Brain pericyte (primary cell): ENCODE results near the gene CPSF4L.

Experiments used
- DNase-seq: peaks from one replicate; pipeline ENCODE4 v3.0.0-alpha.2; 2012; ENCODE audit warnings: low read depth, low spot score

Gene CPSF4L

DNA sequence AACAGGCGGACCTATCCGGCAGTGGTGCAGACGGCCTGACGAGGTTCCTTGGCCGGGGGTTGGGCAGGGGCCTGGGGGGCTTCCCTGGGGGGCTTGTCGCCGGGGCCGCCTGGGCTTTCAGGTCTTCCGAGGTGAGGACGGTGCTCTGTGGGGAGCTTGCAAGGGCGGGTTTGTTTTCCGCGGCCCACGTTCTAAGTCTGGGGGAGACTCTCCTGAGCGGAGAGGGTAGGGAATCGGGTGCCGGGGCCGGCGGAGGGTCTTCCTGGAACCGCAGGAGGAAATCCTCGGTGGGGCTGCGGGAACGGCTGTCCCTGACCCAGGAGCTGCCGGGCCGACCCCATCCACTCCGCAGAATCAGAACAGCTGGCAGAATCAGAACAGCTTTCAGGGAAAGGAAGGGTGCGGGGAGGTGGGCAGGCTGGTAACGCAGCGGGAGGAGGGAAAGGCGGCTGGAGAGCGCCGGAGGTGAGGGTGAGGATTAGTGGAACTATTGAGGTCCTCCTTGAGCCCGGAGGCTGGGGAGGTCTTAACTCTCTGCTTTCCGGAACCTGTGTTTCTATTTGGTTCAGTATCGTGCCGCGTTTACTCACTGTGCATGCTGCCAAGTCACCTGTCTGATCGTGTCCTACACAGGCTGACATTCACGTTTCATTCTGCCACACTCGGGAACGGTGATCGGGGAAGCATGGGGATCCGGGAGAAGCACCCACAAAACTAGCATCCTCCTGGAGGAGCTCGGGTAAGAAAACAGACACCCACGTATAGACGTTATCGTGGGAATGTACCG is 28.9 kb downstream of the CPSF4L start:
- no peak for DNase-seq

DNA sequence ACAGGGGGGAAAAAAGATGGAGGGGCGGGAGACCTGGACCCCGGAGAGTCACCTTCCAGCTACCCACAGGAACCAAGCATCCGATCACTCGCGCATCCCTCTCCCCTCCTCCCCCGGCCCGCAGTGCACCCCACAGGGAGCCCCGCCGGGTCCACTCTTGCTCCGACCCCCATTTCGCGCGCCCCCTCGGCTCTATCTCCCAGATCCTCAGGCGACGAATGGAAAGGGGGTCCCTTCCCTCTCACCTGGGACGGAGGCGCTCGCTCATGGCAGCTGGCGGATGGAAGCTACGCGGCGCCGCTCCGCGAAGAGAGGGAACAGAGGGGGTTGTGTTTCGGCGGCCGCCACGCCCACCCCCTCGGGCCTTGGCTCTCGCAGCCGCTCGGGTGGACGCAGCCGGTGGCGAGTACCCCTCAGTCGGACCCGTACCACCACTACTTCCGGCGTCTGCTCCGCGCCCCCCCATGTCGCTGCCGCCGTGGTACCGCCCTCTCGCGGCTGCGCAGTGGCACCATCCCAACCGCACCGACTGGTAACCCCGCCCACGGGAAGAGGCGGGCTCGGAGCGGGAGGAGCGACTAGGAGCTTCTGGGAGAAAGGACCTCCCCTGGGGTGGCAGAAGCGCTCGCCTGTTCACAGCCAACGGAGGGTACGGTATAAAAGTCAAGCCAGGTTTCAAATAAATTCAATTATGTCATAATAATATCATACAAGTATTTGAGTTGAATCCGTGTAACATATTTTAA is 29.7 kb downstream of the CPSF4L start:
- DNase-seq = peak; percentile 82

DNA sequence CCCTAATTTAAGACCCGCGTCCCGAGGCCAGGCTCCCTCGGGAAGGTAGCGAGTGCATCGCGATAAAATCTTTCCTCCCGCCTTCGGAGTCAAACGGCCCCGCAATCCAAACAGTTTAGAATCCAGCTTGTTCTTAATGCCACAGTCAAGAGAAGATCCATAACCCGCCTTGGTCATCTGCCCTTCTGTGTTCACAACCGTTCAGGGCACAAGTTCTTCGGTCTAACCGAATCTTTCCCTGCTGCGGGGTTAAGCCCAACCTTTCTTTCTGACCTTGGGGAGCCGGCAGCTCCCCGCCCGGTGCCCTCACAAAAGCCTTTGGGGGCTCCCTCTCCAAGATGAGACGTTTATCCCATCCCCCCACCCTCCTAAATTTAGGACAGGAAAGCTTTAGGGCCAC is 30.3 kb downstream of the CPSF4L start:
- no peak for DNase-seq

DNA sequence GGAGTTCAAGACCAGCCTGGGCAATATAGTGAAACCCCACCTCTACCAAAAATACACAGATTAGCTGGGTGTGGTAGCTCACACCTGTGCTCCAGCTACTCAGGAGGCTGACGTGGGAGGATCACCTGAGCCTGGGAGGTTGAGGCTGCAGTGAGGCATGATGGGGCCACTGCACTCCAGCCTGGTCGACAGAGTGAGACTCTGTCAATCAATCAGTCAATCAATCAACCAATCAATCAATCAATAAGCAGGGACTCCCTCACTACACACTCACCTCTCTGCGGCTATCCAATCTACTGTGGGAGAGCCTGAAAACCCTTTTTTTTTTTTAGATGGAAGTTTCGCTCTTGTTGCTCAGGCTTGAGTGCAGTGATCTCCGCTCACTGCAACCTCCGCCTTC is 31.6 kb downstream of the CPSF4L start:
- no peak for DNase-seq

DNA sequence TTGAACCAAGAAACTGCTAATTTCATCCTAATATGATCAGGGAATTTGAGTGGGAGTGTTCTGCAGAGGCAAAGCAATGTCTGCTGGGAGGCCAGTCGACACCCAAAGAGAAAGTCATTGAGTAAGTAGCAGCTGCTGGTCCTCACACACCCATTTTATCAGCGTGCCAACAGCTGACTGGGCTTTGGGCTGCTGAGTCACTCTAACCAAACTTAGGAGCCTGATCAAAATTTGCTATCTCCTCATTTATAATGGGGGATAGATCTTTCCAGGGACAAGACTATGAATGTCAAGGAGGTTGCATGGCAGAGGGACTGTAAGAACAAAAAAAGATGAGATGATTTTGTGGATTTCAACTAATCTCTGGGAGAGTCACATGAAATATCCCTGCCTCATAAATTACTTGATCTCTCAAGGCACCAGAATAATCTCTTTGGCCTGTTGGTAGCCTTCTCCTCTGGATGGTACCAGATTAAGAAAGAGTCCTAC is 32.9 kb downstream of the CPSF4L start:
- no peak for DNase-seq

DNA sequence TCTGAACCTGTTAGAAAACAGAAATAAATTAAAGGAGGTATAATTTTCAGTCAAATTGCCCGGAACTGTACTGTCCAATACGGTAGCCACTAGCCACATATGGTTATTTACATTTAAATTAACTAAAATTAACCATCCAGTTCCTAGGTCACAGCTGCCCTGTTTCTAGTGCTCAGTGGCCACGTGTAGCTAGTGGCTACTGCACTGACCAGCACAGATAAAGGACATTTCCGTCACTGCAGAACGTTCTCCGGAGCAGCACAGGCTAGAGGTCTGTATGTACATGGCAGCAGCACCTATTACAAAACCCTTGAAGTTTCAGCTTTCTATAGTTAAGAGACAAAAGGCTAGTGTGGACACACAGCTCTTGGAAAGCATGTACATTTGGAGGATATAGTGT is 33.7 kb downstream of the CPSF4L start:
- no peak for DNase-seq

DNA sequence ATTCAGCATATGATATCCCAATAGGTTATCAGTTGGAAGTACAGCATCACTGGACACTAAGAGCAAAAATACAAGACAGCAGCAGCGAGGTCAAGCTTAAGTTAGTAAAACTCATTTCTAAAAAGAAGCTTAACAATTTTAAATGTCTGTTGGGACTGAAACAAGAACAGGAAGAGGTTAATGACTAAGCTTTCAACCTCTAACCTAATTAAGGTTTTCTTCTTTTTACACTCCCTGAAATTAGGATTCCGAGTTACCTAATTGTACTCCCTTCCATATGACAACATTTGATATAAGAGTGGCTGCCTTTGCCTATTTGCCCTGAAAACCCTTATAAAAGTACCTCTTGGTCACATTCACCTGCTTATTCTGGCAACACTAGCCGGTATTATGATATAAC is 34.3 kb downstream of the CPSF4L start:
- no peak for DNase-seq

DNA sequence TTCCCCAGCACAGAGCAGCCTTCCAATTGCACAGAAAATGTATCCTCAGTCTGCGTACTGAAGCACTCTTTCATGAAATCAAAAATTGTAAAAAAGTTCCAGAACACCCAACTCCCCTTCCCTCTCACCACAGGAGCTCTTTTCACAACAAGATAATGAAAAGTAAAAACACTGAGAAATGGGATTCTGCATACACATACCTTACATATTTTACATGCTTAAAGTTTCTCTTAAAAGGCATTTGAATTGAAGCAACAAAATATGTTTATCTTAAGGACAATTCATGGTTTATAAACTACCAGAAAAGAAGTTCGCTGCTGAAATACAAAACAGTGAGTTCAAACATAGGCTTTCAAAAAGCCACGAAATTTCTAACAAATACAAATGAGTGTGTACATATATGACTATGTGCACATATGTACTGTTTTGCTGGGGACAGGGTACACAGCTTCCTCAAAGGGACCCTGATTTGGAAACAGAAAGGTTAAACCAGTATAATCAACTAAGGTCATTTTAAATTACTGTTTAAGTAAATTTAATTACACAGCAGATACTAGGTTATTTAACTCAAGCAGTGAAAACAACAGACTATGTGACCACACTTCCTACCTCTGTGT is 35.0 kb downstream of the CPSF4L start:
- no peak for DNase-seq

DNA sequence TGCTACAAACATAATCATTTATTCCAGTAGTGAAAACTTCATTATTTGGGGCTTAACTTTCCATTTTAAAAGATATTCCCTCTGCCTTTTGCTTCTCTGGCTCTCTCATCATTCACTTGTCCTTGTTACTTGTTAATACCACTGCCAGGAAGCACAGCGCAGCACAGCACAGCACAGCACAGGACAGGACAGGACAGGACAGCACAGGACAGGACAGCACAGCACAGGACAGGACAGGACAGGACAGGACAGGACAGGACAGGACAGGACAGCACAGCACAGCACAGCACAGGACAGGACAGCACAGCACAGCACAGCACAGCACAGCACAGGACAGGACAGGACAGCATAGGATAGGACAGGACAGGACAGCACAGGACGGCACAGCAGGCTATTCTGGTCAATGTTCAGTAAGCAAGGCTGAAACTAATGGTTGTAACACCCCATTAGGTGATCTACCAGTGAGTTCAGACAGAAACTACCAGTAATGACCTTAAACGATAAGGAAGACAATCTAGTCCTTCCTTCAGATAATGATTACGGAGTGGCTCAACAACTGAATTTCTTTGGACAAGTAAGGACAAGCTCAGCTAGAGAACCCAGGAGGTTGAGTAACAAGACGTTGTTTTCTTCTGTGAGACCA is 36.9 kb downstream of the CPSF4L start:
- no peak for DNase-seq

DNA sequence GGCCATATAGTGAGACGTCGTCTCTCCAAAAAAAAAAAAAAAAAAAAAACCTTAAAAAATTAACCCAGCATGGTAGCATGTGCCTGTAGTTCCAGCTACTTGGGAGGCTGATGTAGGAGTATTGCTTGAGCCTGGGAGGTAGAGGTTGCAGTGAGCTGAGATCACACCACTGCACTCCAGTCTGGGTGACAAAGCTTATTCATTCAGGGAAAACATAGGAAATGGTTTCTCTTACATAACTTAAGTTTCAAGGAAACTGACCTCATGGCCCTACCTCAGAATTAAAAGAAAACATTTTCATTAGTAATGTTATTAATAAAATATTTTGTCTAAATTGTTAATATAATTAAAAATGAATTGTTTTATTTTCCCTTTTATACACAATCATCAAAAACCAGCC is 37.4 kb downstream of the CPSF4L start:
- no peak for DNase-seq

DNA sequence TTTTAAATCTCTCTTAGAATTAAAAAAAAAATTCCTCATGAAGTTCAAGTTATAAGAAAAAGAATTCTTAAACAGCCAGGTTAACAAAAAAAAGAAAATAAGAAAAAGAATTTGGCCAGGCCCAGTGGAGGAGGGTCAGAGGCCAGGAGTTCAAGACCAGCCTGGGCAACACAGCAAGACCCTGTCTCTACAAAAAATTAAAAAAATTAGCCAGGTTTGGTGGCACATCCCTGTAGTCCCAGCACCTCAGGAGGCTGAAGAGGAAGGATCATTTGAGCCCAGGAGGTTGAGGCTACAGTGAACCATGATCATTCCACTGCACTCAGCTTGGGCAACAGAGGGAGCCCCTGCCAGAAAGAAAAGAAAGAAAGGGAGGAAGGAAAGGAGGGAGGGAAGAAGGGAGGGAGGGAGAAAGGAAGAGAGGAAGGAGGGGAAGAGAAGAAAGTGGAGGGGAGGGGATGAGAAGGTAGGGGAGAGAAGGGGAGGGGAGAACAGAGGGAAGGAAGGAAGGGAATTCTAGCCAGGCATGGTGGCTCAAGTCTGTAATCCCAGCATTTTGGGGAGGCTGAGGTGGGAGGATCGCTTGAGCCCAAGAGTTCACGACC is 38.0 kb downstream of the CPSF4L start:
- no peak for DNase-seq

DNA sequence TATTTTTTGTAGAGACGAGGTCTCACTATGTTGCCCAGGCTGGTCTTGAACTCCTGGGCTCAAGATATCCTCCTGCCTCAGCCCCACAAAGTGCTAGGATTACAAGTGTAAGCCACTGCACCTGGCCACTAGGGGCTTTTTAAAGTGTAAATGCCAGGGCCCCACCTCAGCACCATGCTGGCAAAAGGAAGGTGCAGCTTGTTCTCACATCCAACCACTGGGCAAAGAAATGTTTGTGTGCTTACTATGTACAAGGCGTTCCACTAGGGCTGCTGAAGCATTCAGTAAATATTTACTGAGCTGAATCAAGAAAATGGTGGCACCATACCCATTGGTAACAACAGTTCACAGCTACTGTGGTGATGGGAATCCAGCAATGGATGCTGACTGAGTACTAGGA is 46.2 kb downstream of the CPSF4L start:
- no peak for DNase-seq

DNA sequence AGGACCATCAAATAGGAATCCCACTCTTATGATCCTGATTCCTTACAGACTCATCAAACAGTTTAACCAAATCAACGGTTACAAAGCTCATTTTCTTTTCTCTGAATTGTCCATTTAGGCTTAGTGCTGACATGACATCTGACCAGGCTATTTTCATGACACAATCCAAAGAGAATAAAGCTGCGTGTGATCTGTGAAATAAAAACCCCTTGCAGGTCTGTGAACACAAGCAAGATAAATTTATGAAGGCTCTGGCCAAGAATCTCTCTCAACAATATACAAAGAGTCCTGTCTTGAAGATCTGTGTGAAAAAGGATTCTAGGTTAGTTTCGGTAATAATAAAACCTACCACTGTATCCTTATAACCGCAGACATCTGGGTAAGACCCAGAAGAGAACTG is 46.8 kb downstream of the CPSF4L start:
- no peak for DNase-seq

DNA sequence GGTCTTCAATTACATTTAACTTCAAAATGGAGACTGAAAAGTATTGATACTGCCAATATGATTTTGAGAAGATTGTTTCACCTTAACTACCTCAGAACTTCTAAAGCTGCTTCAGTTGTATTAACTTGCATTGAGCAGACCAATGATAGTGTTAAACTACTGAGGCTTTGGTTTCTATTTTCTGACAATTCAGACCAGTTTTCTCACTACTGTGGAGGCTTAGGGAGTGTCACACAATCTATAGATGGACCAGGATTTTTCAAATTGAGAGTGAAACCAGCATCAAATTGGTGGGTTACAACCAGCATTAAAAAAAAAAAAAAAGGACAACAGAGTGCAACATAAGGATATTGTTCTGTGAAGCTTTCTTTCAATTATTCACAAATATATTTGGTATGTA is 47.7 kb downstream of the CPSF4L start:
- no peak for DNase-seq

DNA sequence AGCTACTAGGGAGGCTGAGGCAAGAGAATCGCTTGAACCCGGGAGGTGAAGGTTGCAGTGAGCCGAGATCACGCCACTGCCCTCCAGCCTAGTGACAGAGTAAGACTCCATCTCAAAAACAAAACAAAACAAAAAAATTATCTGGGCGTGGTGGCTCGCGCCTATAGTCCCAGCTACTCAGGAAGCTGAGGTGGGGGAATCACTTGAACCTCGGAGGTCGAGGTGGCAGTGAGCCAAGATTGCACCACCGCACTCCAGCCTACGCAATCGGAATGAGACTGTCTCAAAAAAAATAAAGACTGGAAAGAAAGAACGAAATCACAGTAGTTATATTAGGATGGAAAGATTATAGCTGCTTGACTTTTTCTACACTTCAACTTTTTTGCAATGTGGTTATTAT is 49.9 kb downstream of the CPSF4L start:
- DNase-seq = no peak

DNA sequence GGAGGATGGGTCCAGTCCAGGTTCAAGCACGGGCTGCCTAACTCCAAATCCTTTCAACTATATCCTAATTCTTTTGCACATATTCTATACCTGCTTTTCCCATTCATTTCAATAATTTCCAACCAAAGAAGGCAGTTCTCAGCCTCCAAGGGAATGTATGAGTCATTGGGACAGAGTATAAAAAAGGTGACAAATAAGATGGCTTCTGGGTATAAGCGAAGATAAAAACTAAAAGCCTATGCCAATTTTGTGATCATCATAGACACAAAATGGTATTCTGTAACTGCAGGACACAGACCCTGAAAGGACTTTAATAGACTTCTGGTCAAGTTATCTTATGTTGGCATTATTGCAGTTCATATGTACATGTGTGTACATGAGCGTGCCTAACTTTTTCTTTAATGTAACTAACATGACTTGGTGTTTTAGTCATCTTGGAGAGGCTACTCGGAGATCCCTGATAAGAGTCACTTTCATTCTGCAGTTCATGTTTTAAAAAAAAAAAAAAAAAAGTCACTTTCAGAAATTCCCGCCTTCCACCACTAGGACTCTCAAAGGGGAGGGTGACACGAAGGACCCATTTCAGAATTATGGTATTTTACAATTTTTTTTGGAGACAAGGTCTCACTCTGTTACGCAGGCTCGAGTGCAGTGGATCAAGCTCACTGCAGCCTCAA is 51.5 kb downstream of the CPSF4L start:
- no peak for DNase-seq

DNA sequence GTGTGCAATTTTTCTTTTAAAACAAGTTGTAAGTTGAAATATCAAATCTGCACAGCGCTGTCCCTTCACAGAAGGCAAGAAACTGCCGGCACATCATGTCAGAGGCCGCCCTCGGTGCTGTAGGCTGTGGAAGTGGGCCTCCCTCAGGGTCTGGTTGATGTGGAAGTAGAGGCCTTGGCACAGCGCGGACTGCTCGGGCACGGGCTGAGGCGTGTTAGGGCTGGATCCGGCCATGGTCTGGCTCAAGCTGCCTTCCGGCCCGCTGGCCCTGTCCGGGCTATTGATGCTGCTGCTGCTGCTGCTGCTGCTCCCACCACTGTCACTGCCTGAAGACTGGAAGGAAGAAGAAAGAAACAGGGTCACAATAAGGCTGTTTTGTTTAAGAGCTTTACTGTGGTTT is 52.2 kb downstream of the CPSF4L start:
- DNase-seq = no peak

DNA sequence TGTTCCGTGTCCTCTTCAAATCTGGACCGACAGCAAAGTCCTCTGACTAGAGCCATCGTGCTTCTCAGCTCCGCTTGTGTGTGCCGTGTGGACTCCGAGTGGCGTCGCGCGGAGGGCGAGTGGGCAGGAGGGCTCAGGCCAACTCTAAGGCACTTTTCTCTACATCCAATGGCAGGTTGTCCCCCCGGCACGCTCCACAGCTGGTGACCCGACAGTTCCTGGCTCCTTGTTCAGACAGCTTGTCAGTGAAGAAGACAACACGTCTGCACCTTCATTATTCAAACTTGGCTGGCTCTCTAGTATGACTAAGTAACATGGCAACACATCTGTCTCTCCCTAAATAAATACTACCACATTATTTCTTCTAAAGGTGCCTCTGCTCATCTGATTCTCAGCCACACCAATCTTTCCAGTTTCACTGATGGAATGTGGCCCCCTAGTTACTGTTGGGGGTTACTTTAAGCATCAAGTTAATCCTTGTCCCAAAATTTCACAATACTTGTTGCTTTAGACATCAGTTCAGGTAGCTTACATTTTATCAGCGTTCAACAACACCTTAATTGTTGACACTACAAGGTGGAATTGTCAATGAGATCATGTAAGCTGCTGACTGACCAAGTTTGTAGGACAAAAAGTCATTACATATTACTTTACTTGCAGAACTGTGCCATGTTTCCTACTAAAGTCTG is 53.4 kb downstream of the CPSF4L start:
- no peak for DNase-seq

DNA sequence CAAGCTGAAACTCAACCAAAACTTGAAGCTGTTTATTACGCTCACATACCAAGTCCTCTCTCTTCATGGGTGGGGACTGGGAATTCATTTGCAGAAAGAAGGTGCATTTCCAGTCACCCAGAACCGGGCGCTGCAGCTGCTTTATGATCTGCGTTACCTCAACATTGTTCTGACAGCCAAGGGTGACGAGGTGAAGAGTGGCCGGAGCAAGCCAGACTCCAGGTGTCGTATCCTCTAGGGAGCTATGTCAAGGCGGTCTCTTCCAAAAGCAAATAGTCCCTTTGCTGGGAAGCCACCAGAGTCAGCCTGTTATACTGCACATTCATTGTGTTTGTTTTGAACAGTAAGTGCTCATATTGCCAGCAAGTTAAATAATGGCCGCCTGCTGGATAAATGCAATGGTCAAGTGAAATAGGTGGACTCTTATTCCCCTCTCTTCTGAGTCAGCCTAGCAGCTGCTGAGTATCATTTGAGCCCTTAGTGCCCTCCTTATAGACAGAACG is 56.2 kb downstream of the CPSF4L start:
- DNase-seq = no peak

DNA sequence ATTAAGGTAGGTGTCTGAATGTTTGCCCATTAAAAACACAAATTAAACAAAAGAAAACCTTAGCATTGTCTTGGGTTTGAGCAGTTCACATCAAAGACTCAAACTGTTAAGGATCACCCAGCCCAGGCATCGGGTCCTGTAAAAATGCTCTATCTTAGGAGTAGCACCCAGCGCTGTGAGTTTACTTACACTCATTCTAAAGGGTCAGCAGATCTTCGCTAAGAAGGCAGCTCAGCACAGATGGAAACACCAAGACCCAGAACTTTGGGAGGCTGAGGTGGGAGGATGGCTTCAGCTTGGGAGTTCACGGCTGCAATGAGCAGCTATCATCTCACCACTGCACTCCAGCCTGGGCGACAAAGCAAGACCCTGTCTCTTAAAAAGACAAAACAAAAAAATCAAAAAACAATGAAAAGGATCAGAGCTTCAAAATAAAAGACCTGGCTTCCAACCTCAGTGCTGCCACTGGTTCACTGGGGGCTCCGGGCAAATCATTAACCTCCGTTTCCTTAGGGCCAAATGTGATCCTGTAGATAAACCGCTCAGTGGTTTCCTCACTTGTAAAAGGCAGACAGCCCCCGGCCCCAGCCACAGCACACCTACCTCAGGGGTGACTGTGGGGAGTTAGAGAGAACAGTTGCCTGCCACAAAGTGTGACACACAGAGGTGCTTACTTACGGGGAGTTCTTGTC is 57.7 kb downstream of the CPSF4L start:
- DNase-seq = no peak
